ENCODE measurements around the gene FBXL5.

The FBXL5 gene

DNA sequence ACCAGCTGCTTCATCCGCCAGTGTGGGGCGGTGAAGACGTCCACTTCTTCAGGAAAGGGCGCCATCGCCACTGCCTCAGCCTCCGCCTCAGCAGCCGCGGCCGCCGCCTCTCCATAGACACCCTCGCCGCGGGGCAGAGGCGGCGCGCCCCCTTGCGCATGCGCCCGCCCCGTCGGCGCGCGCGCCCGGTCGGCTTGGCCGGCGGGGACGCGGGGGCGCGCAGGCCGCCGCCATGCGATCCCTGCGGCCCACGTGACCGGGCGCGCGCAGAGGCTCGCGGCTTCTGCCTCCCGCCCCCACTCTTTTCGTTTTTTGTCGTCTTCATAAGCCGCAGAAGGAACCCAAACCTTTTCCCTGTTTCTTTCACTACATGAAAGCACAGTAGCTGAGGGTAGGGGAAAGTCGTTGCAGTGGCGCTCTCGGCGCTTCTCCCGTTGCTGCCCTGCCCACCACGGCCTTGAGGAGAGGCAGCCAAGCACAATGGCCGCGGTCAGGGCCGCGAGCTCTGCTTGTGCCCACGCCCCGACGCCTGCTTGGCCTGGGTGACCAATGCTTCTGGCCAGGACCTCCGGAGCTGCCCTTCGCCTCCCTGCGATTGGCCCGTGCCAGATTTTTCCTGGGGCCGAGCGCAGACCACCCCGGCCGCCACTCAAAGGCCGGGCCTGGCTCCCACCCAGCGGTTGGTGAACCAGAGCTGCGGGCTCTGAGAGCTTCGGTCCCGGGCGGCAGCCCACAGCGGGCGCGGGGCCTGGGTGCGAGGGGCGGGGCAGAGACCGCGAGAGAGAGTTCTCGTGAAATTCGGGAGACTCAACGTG is at the start of gene FBXL5:
TSS of gene FBXL5 (minus strand) at position 135 of the 815 bp plus-strand sequence. CDS start at position 65, 70 bp downstream.
- Histone ChIP-seq H3K9ac (peak within 1 kb of the TSS; percentile 94 to 99 (median 98)), H3K4me2 (peak within 1 kb of the TSS; percentile 87 to 97 (median 94)), H3K27me3 (no peaks in the 10 kb centered on the region), H3K4me3 (peak within 1 kb of the TSS; percentile 86 to 99 (median 91)), H3K9me3 (replicated peaks in 1 of 11) (no peaks in the 10 kb centered on the region), H3K36me3 (peaks cover 0 to 30% (median 4%) of the 10 kb centered on the region in 11 experiments; a peak in 8 of 22 replicates), H3K4me1 (peaks cover 57 to 86% (median 68%) of the 10 kb centered on the region in 10 experiments), H4K20me1 (peaks cover 7 to 42% (median 22%) of the 10 kb centered on the region in 11 experiments; a peak in 17 of 22 replicates), H3K27ac (peak within 1 kb of the TSS; percentile 99 to 100 (median 100))
- TF ChIP-seq Cebpa-rat (IDR thresholded peaks at IDR 0.05), result no peak

GRCh38 chr4:15704129-15704528 is 49.0 kb upstream of the FBXL5 start:
- no peak overlapping the region; a peak in 1 of 22 replicates for H3K4me2 ChIP-seq
- TF ChIP-seq Cebpa-rat (IDR thresholded peaks at IDR 0.05), result no peak
- peaks cover 0 to 10% (median 0%) of the 10 kb centered on the region in 11 experiments; a peak in 7 of 22 replicates for H3K27me3 ChIP-seq
- H4K20me1 ChIP-seq, result no peaks in the 10 kb centered on the region
- no peak overlapping the region for H3K9ac ChIP-seq
- peaks cover 0 to 13% (median 7%) of the 10 kb centered on the region in 10 experiments; a peak in 8 of 20 replicates for H3K4me1 ChIP-seq
- no peak overlapping the region for H3K4me3 ChIP-seq
- no peaks in the 10 kb centered on the region for H3K36me3 ChIP-seq
- peaks cover 9 to 47% (median 35%) of the 10 kb centered on the region in 11 experiments; a peak in 19 of 22 replicates for H3K9me3 ChIP-seq (replicated peaks in 1 of 11)
- no peak overlapping the region for H3K27ac ChIP-seq

DNA sequence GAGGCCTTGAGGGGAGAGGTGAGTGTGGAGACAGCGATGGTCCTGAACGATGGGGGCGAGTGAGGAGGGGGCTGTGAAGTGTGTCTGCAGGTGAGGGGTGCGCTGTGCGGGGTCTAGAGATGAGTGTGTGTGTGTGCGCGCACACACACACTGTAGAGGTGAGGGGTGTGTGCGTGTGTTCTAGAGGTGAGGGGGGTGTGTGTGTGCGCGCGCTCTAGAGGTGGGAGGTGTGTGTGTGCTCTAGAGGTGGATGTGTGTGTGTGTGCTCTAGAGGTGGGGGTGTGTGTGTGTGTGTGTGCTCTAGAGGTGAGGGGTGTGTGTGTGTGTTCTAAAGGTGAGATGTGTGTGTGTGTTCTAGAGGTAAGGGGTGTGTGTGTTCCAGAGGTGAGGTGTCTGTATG is 48.3 kb upstream of the FBXL5 start:
- H3K27me3 ChIP-seq, result peaks cover 0 to 10% (median 0%) of the 10 kb centered on the region in 11 experiments; a peak in 7 of 22 replicates
- H3K4me3 ChIP-seq, result peak overlapping the region; percentile 41 to 61 (median 50); a peak in 16 of 20 replicates
- peak overlapping the region in 5 of 11 experiments; percentile 36 to 63 (median 43); a peak in 4 of 22 replicates for H3K9ac ChIP-seq
- H4K20me1 ChIP-seq, result no peaks in the 10 kb centered on the region
- no peak for TF ChIP-seq Cebpa-rat (IDR thresholded peaks at IDR 0.05)
- peaks cover 12 to 48% (median 35%) of the 10 kb centered on the region in 11 experiments; a peak in 19 of 22 replicates for H3K9me3 ChIP-seq (replicated peaks in 1 of 11)
- H3K36me3 ChIP-seq, result no peaks in the 10 kb centered on the region
- peak overlapping the region in 2 of 11 experiments; percentile 36 to 44; a peak in 3 of 22 replicates for H3K27ac ChIP-seq
- peaks cover 0 to 13% (median 7%) of the 10 kb centered on the region in 10 experiments; a peak in 8 of 20 replicates for H3K4me1 ChIP-seq
- peak overlapping the region in 10 of 11 experiments; percentile 44 to 79 (median 59); a peak in 15 of 22 replicates for H3K4me2 ChIP-seq

DNA sequence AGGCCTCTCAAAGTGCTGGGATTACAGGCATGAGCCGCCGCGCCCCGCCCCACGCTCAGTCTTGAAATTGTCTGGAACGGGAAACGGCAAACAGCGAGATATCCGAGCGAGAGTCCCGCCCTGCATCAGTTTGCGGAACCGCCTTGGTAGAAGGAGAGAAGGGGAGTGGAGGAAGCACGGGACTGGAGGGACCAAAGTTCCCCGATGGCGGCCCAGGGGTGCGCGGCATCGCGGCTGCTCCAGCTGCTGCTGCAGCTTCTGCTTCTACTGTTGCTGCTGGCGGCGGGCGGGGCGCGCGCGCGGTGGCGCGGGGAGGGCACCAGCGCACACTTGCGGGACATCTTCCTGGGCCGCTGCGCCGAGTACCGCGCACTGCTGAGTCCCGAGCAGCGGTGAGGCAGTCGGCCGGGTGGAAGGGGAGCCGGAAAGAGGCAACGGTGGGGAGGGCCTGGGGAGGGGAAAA is 47.8 kb upstream of the FBXL5 start, which contains the start of gene BST1:
TSS of gene BST1 (plus strand) at position 125 of the 463 bp plus-strand sequence. CDS start at position 205, 80 bp downstream.
- H3K27me3 ChIP-seq, result peaks cover 0 to 10% (median 0%) of the 10 kb centered on the region in 11 experiments; a peak in 7 of 22 replicates
- TF ChIP-seq Cebpa-rat (IDR thresholded peaks at IDR 0.05), result no peak
- H3K27ac ChIP-seq, result peak within 1 kb of the TSS in 4 of 11 experiments; percentile 17 to 44 (median 39); a peak in 6 of 22 replicates
- peak within 1 kb of the TSS; percentile 44 to 79 (median 61) for H3K4me2 ChIP-seq
- peak within 1 kb of the TSS in 10 of 11 experiments; percentile 21 to 63 (median 42); a peak in 14 of 22 replicates for H3K9ac ChIP-seq
- peaks cover 0 to 13% (median 7%) of the 10 kb centered on the region in 10 experiments; a peak in 8 of 20 replicates for H3K4me1 ChIP-seq
- H3K4me3 ChIP-seq, result peak within 1 kb of the TSS; percentile 41 to 61 (median 50)
- H3K36me3 ChIP-seq, result no peaks in the 10 kb centered on the region
- H3K9me3 ChIP-seq (replicated peaks in 1 of 11), result peaks cover 12 to 52% (median 35%) of the 10 kb centered on the region in 11 experiments; a peak in 20 of 22 replicates
- no peaks in the 10 kb centered on the region for H4K20me1 ChIP-seq

- Histone ChIP-seq H3K4me1 (peaks cover 0 to 19% (median 5%) of the 10 kb centered on the region in 10 experiments; a peak in 17 of 20 replicates), H4K20me1 (no peaks in the 10 kb centered on the region), H3K36me3 (peaks cover 0 to 8% (median 0%) of the 10 kb centered on the region in 11 experiments; a peak in 2 of 22 replicates), H3K4me3 (no peak overlapping the region), H3K27ac (no peak overlapping the region), H3K9me3 (replicated peaks in 1 of 11) (peaks cover 21 to 51% (median 32%) of the 10 kb centered on the region in 11 experiments), H3K4me2 (peak overlapping the region in 1 of 11 experiments; percentile 1; a peak in 1 of 22 replicates), H3K27me3 (no peaks in the 10 kb centered on the region), H3K9ac (no peak overlapping the region)
- no peak for TF ChIP-seq Cebpa-rat (IDR thresholded peaks at IDR 0.05)
These were observed 41.7 kb upstream of the FBXL5 start for GRCh38 chr4:15696866-15697265.

- H3K9ac ChIP-seq, result no peak overlapping the region
- H3K4me3 ChIP-seq, result no peak overlapping the region
- no peak overlapping the region for H3K4me2 ChIP-seq
- no peaks in the 10 kb centered on the region for H3K27me3 ChIP-seq
- TF ChIP-seq Cebpa-rat (IDR thresholded peaks at IDR 0.05), result no peak
- peaks cover 13 to 45% (median 30%) of the 10 kb centered on the region in 11 experiments for H3K9me3 ChIP-seq (replicated peaks in 1 of 11)
- no peak overlapping the region for H3K27ac ChIP-seq
- H3K36me3 ChIP-seq, result peaks cover 0 to 8% (median 0%) of the 10 kb centered on the region in 11 experiments; a peak in 3 of 22 replicates
- H4K20me1 ChIP-seq, result no peaks in the 10 kb centered on the region
- peaks cover 10 to 30% (median 16%) of the 10 kb centered on the region in 10 experiments for H3K4me1 ChIP-seq
These were observed 40.6 kb upstream of the FBXL5 start for GRCh38 chr4:15695729-15696128.

DNA sequence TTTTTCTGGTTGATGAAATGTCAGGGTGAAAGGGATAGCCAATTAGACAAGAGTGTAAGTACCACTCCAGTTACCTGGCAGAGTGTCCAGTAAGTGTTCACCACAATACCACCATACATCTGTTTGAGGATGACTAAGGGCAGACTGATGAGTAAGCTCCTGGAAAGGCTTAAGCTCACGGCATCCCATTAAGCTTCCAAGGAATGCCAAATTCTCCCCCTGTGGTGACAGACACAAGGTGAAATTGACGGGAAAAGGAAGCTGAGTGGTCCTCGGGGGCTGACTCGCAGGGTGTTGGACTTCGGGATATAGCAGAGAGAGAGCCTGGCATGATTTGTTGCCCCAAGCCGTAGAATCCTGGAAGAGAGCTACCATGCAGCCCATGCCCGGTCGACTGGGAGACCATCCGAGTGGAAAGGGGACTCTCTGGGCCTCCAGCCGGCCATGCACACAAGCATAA is 40.1 kb upstream of the FBXL5 start:
- no peak overlapping the region for H3K9ac ChIP-seq
- no peak overlapping the region for H3K27ac ChIP-seq
- H3K27me3 ChIP-seq, result no peaks in the 10 kb centered on the region
- H3K4me3 ChIP-seq, result no peak overlapping the region
- H3K4me2 ChIP-seq, result peak overlapping the region in 1 of 11 experiments; percentile 26; a peak in 1 of 22 replicates
- no peak for TF ChIP-seq Cebpa-rat (IDR thresholded peaks at IDR 0.05)
- peaks cover 0 to 8% (median 0%) of the 10 kb centered on the region in 11 experiments; a peak in 3 of 22 replicates for H3K36me3 ChIP-seq
- H4K20me1 ChIP-seq, result no peaks in the 10 kb centered on the region
- H3K4me1 ChIP-seq, result peaks cover 11 to 35% (median 20%) of the 10 kb centered on the region in 10 experiments
- peaks cover 13 to 41% (median 29%) of the 10 kb centered on the region in 11 experiments for H3K9me3 ChIP-seq (replicated peaks in 1 of 11)

DNA sequence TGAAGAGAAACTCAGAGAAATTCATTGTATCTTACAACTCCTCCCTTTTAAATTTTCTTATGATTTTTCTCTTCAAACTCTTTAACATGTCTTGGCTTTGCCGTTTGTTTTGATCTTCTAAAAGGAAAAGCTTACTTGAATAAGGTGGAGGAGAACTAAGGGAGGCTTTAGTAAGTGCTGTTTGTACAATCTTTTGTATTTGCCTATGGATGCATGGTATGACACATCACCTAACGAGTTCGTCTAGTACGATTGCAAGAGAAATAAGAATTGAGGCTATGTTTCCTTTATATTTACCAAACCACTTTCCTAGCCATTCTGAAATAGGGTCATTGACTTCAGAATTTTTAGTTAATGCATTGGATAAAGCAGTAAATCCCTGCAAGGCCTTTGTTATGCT is 39.3 kb upstream of the FBXL5 start:
- no peak overlapping the region for H3K4me3 ChIP-seq
- H3K27ac ChIP-seq, result no peak overlapping the region
- no peak overlapping the region for H3K9ac ChIP-seq
- peaks cover 11 to 43% (median 22%) of the 10 kb centered on the region in 10 experiments for H3K4me1 ChIP-seq
- no peak for TF ChIP-seq Cebpa-rat (IDR thresholded peaks at IDR 0.05)
- peak overlapping the region in 1 of 11 experiments; percentile 26; a peak in 1 of 22 replicates for H3K4me2 ChIP-seq
- no peaks in the 10 kb centered on the region for H4K20me1 ChIP-seq
- H3K9me3 ChIP-seq (replicated peaks in 1 of 11), result peaks cover 12 to 34% (median 21%) of the 10 kb centered on the region in 11 experiments
- no peaks in the 10 kb centered on the region for H3K27me3 ChIP-seq
- peaks cover 0 to 10% (median 2%) of the 10 kb centered on the region in 11 experiments; a peak in 13 of 22 replicates for H3K36me3 ChIP-seq

All from BLaER1 treated with 17β-estradiol and CSF1 and Interleukin-3, amounts not matched to agents 10 nM and 100 nM (cell line).